Skeletal muscle tissue (tissue), 5 donors: Measurements from ENCODE around the gene TRMT5. TPM values are rescaled to one million over a fixed set of nuclear protein-coding genes. Genes with fewer than 3 reads are reported as not detected.

ENCODE experiments used
- H3K27ac ChIP-seq: one replicate; pipeline ENCODE4 v1.7.0; 2013; ENCODE audit warnings: mild to moderate bottlenecking, low read depth, low read length, inconsistent platforms
- H3K27me3 ChIP-seq, 3 donors: one replicate each; pipeline ENCODE4 v1.7.0; 2013; ENCODE audit warnings: low read length in 3 of 3; ENCODE audit not compliant: control insufficient read depth in 3 of 3, insufficient read depth in 3 of 3
- H3K36me3 ChIP-seq, 3 donors: one replicate each; pipeline ENCODE4 v1.7.0; 2013; ENCODE audit warnings: low read length in 3 of 3; ENCODE audit not compliant: control insufficient read depth in 3 of 3, insufficient read depth in 3 of 3
- H3K4me1 ChIP-seq, 3 donors: one replicate each; pipeline ENCODE4 v1.7.0; 2013; ENCODE audit warnings: low read length in 3 of 3, mild to moderate bottlenecking in 3 of 3; ENCODE audit not compliant: control insufficient read depth in 3 of 3, insufficient read depth in 3 of 3
- H3K4me3 ChIP-seq, 3 donors: one replicate each; pipeline ENCODE4 v1.7.0; 2013; ENCODE audit warnings: low read length in 3 of 3
- H3K9ac ChIP-seq, 3 donors: one replicate each; pipeline ENCODE4 v1.7.0; 2013; ENCODE audit warnings: low read length in 3 of 3, mild to moderate bottlenecking in 3 of 3, moderate library complexity in 2 of 3, low read depth in 1 of 3
- H3K9me3 ChIP-seq, 3 donors: one replicate each; pipeline ENCODE4 v1.7.0; 2013; ENCODE audit warnings: low read length in 3 of 3; ENCODE audit not compliant: control insufficient read depth in 3 of 3
- small RNA-seq: library from RNA; depleted of rRNA; stranded (forward); fragments of <200 nt; gene quantifications from one replicate; pipeline ENCODE3, GENCODE V24; 2014
- total RNA-seq: library from RNA; depleted of rRNA; stranded (reverse); fragments of >200 nt; gene quantifications from one replicate; pipeline ENCODE4 v1.2.3, GENCODE V29; 2014
- donor health status: Osteomylitis.

TRMT5 gene
- total RNA-seq, 1 donor from 2014 or later, result 13.0 TPM

GRCh38 chr14:60944204-60944603 lies 36.7 kb downstream of the TRMT5 start:
- H3K27ac ChIP-seq, result peak overlapping the region; percentile 60
- no peak overlapping the region for H3K4me3 ChIP-seq
- H3K4me1 ChIP-seq, result peaks cover 6 to 12% (median 8%) of the 10 kb centered on the region in 3 donors
- no peaks in the 10 kb centered on the region for H3K36me3 ChIP-seq
- no peaks in the 10 kb centered on the region for H3K27me3 ChIP-seq
- no peaks in the 10 kb centered on the region for H3K9me3 ChIP-seq
- no peak overlapping the region for H3K9ac ChIP-seq

- Histone ChIP-seq H3K9ac (no peak overlapping the region), H3K27ac (peak overlapping the region; percentile 60), H3K9me3 (no peaks in the 10 kb centered on the region), H3K4me3 (no peak overlapping the region), H3K27me3 (no peaks in the 10 kb centered on the region), H3K4me1 (peaks cover 6 to 12% (median 8%) of the 10 kb centered on the region in 3 donors), H3K36me3 (no peaks in the 10 kb centered on the region)
These were observed 37.2 kb downstream of the TRMT5 start for GRCh38 chr14:60943637-60944032.

DNA sequence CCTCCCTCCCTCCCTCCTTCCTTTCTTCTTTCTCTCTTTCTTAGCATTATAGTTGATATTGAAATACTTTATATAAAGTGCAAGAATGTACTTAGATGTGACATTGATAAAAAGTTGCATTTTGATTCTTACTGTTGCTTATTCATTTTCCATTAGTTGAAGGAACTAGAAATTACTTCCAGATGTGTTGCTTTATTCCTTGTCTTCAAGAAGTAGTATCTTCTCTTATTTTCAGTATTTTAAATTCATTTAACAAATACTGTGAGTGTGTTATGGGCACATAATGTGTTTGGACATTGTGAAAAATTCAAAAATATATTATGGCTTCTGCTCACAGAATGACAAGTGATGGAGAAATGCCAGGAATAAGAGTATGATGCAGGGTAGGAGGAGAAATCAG lies 45.6 kb downstream of the TRMT5 start:
- peaks cover 0 to 7% (median 4%) of the 10 kb centered on the region in 3 donors for H3K4me1 ChIP-seq

DNA sequence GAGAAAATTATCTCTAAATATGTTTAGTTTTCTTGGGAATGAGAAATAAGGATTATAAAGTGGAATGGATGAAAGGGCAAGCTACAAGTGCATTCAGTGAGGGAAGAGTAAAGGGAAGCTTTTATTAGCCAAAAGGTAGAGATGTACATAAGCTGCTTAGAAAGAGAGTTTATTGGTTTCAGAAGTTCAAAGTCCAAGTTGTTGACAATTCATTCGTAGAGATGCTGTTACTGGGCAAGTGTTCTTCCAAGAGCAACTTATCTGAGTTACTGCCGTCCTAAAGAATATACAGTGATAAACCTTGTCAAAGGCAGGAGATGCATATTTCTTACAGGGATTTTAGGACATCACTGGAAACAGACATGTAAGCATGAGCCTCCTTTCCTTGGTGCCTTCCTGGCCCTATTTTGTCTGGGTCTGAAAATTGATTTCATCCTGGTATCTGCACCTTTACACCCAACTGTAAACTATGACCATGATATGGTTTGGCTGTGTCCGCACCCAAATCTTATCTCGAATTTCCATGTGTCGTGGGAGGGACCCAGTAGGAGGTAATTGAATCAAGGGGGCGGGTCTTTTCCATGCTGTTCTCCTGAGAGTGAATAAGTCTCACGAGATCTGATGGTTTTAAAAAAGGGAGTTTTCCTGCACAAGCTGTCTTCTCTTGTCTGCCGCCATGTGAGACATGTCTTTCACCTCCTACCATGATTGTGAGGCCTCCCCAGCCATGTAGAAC lies 46.8 kb downstream of the TRMT5 start:
- Histone ChIP-seq H3K9me3 (peaks cover 0 to 2% (median 0%) of the 10 kb centered on the region in 3 donors), H3K4me1 (peaks cover 0 to 7% (median 4%) of the 10 kb centered on the region in 3 donors), H3K36me3 (no peaks in the 10 kb centered on the region), H3K4me3 (no peak overlapping the region), H3K9ac (no peak overlapping the region), H3K27ac (no peak overlapping the region), H3K27me3 (no peaks in the 10 kb centered on the region)

More for the DNA sequence above, 45.6 kb downstream of the TRMT5 start:
- Histone ChIP-seq H3K9me3 (peaks cover 0 to 2% (median 0%) of the 10 kb centered on the region in 3 donors), H3K27me3 (no peaks in the 10 kb centered on the region), H3K36me3 (no peaks in the 10 kb centered on the region), H3K9ac (no peak overlapping the region), H3K27ac (no peak overlapping the region), H3K4me3 (no peak overlapping the region)

DNA sequence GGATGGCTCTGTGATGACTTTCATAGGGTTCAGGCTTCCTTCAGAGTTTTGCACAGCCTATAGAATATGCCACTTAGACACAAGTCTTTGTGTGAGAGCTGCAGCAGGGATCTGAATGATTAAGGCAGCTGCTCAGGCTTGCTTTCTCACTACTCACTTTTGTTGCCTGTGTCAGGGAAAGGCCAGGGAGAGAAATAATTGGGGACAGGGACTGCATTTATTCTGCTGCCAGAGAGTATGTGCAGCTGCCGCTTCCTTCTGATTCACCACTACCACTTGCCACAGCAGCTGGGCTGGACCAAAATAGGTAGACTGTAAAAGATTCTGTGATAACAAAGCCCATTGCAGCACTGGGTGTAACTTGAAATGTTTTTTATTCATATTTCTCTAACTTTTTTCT lies 49.7 kb downstream of the TRMT5 start:
- no peaks in the 10 kb centered on the region for H3K36me3 ChIP-seq
- peaks cover 0 to 2% (median 0%) of the 10 kb centered on the region in 3 donors for H3K9me3 ChIP-seq
- H3K9ac ChIP-seq, result peak overlapping the region; percentile 2 to 39 (median 25)
- H3K27ac ChIP-seq, result peak overlapping the region; percentile 31
- no peaks in the 10 kb centered on the region for H3K27me3 ChIP-seq
- no peak overlapping the region for H3K4me3 ChIP-seq
- H3K4me1 ChIP-seq, result peaks cover 0 to 7% (median 4%) of the 10 kb centered on the region in 3 donors

GRCh38 chr14:60926002-60926401 lies 54.9 kb downstream of the TRMT5 start:
- Histone ChIP-seq H3K27ac (no peak overlapping the region), H3K36me3 (no peaks in the 10 kb centered on the region), H3K9me3 (no peaks in the 10 kb centered on the region), H3K4me1 (peaks cover 1 to 3% (median 3%) of the 10 kb centered on the region in 3 donors), H3K4me3 (no peak overlapping the region), H3K9ac (no peak overlapping the region), H3K27me3 (no peaks in the 10 kb centered on the region)

GRCh38 chr14:60925286-60925685 lies 55.6 kb downstream of the TRMT5 start:
- Histone ChIP-seq H3K4me3 (no peak overlapping the region), H3K9ac (no peak overlapping the region), H3K36me3 (no peaks in the 10 kb centered on the region), H3K9me3 (no peaks in the 10 kb centered on the region), H3K27ac (no peak overlapping the region), H3K27me3 (no peaks in the 10 kb centered on the region), H3K4me1 (peaks cover 0 to 3% (median 0%) of the 10 kb centered on the region in 3 donors)

DNA sequence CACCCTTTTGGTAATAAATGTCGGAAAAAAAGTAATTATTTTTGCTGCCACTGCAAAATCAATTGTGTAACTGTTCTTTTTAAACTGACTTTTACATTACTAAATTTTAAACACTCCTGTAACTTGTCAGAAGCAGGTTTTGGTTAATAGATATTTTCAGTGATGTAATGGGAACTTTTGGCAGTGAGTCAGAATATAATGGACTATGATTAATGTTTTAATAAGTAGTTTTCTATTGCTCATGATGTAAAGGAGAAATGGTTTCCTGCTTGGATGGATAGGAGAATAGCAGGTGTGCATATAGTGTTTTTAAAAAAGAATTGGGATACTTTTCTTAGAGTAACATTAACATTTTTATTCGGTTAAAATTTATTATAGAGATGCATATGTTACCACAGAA lies 58.8 kb downstream of the TRMT5 start:
- Histone ChIP-seq H3K36me3 (no peaks in the 10 kb centered on the region), H3K4me3 (no peak overlapping the region), H3K27me3 (no peaks in the 10 kb centered on the region), H3K9ac (no peak overlapping the region), H3K4me1 (peaks cover 0 to 3% (median 0%) of the 10 kb centered on the region in 3 donors), H3K9me3 (no peaks in the 10 kb centered on the region), H3K27ac (no peak overlapping the region)

Small RNA genes within 50 kb of the gene (small RNA-seq; reads per million reads assigned to genes)
- not detected for gene RNU6-398P

Other genes starting within 250 kb of the TRMT5 start
- gene MNAT1, start 246.3 kb downstream of the TRMT5 start, total RNA-seq, result 103 TPM
- 63.7 TPM for gene SLC38A6, start 166 bp upstream of the TRMT5 start, total RNA-seq